Endodermal cell (in vitro differentiated cells): ENCODE measurements around the gene AACS. TPM values are rescaled to one million over a fixed set of nuclear protein-coding genes. Genes with fewer than 3 reads are reported as not detected.

ENCODE experiments used
- DNase-seq: peaks from one replicate; pipeline ENCODE4 v3.0.0-alpha.2; 2017
- H3K27ac ChIP-seq: 2 replicates; pipeline ENCODE4 v1.5.1; 2013; ENCODE audit warnings: mild to moderate bottlenecking, low read depth, low read length, moderate library complexity
- H3K27me3 ChIP-seq: 2 replicates; pipeline ENCODE4 v1.6.1; 2013; ENCODE audit warnings: mild to moderate bottlenecking, low read length, moderate library complexity; ENCODE audit not compliant: insufficient read depth, control insufficient read depth, poor library complexity, severe bottlenecking
- H3K36me3 ChIP-seq: 2 replicates; pipeline ENCODE4 v1.7.0; 2013; ENCODE audit warnings: mild to moderate bottlenecking, low read length, moderate library complexity; ENCODE audit not compliant: control insufficient read depth, insufficient read depth
- H3K4me1 ChIP-seq: one replicate; pipeline ENCODE4 v1.7.0; 2013; ENCODE audit warnings: low read length; ENCODE audit not compliant: control insufficient read depth, insufficient read depth
- H3K4me3 ChIP-seq: 2 replicates; pipeline ENCODE4 v1.5.1; 2013; ENCODE audit warnings: mild to moderate bottlenecking, low read length, moderate library complexity
- H3K9ac ChIP-seq: 2 replicates; pipeline ENCODE4 v1.6.1; 2013; ENCODE audit warnings: mild to moderate bottlenecking, low read length, moderate library complexity; ENCODE audit not compliant: poor library complexity, severe bottlenecking; ENCODE audit errors: extremely low read depth
- H3K9me3 ChIP-seq: 2 replicates; pipeline ENCODE4 v1.6.1; 2013; ENCODE audit warnings: mild to moderate bottlenecking, low read length, moderate library complexity; ENCODE audit not compliant: control insufficient read depth
- H3K27ac Mint-ChIP-seq: 2 replicates; pipeline ENCODE4 v1.8.0; 2020; ENCODE audit warnings: mixed read lengths
- H3K27me3 Mint-ChIP-seq: 2 replicates; pipeline ENCODE4 v1.8.0; 2021; ENCODE audit warnings: mild to moderate bottlenecking, mixed read lengths; ENCODE audit not compliant: insufficient read depth
- H3K36me3 Mint-ChIP-seq: 2 replicates; pipeline ENCODE4 v1.8.0; 2020; ENCODE audit warnings: low read depth, mixed read lengths
- H3K4me1 Mint-ChIP-seq: 2 replicates; pipeline ENCODE4 v1.8.0; 2020; ENCODE audit warnings: mixed read lengths
- H3K4me3 Mint-ChIP-seq: 2 replicates; pipeline ENCODE4 v1.8.0; 2020; ENCODE audit warnings: mild to moderate bottlenecking, moderate library complexity, mixed read lengths
- H3K9me3 Mint-ChIP-seq: 2 replicates; pipeline ENCODE4 v1.8.0; 2020; ENCODE audit warnings: mild to moderate bottlenecking, mixed read lengths
- WGBS, 2 experiments: methylation state at CpG; one replicate each; pipeline versions ENCODE4 v1.1.5 to v1.1.7; 2013; ENCODE audit warnings: missing lambda C conversion rate in 2 of 2, mixed read lengths in 1 of 2; ENCODE audit not compliant: insufficient coverage in 1 of 2, insufficient read length in 1 of 2; 5-methylcytosine and 5-hydroxymethylcytosine counted together
- total RNA-seq, 2 donors: library from RNA; stranded (reverse); fragmentation: NEBNext Ultra II Directional in 1 of 2; extraction: Animal tissue kit (Norgen Biotek cat#: 25700) in 1 of 2; gene quantifications; 2 replicates in 1 of 2; 3 replicates in 1 of 2; pipeline ENCODE4 v1.2.1, GENCODE V29; 2021
- TF ChIP-seq, protein P1 (sequence below): fragments of 200-600 bp; sonication (generic); conservative IDR thresholded peaks from 2 replicates; pipeline ENCODE4 v1.5.0; 2021; ENCODE audit warnings: antibody characterized with exemption, mild to moderate bottlenecking

Gene AACS
- total RNA-seq, 2 donors from 2014 or later = 55.4 to 71.9 TPM

DNA sequence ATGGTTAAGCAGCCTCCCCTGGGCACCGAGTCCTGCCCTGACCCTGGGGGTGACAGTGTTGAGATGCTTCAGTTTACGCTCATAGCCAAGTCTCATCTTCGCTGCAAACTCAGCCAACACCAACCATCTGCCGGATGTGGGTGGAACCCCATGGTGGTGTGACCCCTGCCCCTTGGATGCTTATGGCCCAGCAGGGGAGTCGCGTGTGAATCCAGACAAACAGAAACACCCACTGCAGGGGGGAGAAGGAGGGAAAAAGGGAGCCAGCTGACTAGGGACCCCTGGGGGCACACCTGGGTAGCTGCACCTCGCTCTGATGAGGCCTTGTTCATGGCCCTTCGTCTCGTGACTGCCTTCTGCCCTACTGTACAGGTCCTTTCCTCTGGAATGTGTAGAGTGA lies 23.8 kb downstream of the AACS start:
- Mint-ChIP-seq H3K27me3 (no peaks in the 10 kb centered on the region), H3K4me1 (peaks cover 7% of the 10 kb centered on the region), H3K9me3 (no peaks in the 10 kb centered on the region), H3K4me3 (no peak overlapping the region), H3K27ac (no peak overlapping the region), H3K36me3 (peaks cover 44% of the 10 kb centered on the region)
- Histone ChIP-seq H3K27ac (no peak overlapping the region), H3K9ac (no peak overlapping the region), H3K36me3 (peaks cover 78% of the 10 kb centered on the region), H3K9me3 (no peaks in the 10 kb centered on the region), H3K4me3 (no peak overlapping the region), H3K4me1 (no peaks in the 10 kb centered on the region), H3K27me3 (no peaks in the 10 kb centered on the region)
- DNase-seq = no peak
- WGBS, 2 experiments = 89 to 100% methylated on average over 5 to 9 of the region's 9 CpGs
- TF ChIP-seq, protein P1, sequence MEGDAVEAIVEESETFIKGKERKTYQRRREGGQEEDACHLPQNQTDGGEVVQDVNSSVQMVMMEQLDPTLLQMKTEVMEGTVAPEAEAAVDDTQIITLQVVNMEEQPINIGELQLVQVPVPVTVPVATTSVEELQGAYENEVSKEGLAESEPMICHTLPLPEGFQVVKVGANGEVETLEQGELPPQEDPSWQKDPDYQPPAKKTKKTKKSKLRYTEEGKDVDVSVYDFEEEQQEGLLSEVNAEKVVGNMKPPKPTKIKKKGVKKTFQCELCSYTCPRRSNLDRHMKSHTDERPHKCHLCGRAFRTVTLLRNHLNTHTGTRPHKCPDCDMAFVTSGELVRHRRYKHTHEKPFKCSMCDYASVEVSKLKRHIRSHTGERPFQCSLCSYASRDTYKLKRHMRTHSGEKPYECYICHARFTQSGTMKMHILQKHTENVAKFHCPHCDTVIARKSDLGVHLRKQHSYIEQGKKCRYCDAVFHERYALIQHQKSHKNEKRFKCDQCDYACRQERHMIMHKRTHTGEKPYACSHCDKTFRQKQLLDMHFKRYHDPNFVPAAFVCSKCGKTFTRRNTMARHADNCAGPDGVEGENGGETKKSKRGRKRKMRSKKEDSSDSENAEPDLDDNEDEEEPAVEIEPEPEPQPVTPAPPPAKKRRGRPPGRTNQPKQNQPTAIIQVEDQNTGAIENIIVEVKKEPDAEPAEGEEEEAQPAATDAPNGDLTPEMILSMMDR = peak; percentile 59

DNA sequence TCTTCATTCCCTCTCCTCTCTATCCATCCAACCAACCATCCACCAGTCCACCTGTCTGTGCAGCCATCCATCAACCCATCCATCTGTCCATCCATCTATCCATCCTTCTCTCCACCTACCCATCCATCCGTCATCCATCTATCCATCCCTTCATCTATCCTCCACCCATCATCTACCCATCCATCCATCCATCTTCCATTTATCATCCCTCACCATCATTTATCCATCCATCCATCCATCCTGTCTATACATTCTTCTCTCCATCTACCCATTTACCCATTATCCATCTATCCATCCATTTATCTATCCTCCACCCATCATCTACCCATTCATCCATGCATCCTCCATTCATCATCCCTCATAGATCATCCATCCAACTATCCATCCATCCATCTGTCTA lies 24.4 kb downstream of the AACS start:
- Histone ChIP-seq H3K27me3 (no peaks in the 10 kb centered on the region), H3K9ac (no peak overlapping the region), H3K36me3 (peaks cover 79% of the 10 kb centered on the region), H3K4me3 (no peak overlapping the region), H3K27ac (no peak overlapping the region), H3K4me1 (no peaks in the 10 kb centered on the region), H3K9me3 (no peaks in the 10 kb centered on the region)
- H3K9me3 Mint-ChIP-seq = no peaks in the 10 kb centered on the region
- peaks cover 43% of the 10 kb centered on the region for H3K36me3 Mint-ChIP-seq
- H3K4me3 Mint-ChIP-seq = no peak overlapping the region
- no peaks in the 10 kb centered on the region for H3K27me3 Mint-ChIP-seq
- WGBS, 2 experiments = 87 to 100% methylated on average over 1 of the region's 1 CpG
- no peak overlapping the region for H3K27ac Mint-ChIP-seq
- TF ChIP-seq, protein P1 = no peak
- DNase-seq = no peak
- H3K4me1 Mint-ChIP-seq = peaks cover 10% of the 10 kb centered on the region

DNA sequence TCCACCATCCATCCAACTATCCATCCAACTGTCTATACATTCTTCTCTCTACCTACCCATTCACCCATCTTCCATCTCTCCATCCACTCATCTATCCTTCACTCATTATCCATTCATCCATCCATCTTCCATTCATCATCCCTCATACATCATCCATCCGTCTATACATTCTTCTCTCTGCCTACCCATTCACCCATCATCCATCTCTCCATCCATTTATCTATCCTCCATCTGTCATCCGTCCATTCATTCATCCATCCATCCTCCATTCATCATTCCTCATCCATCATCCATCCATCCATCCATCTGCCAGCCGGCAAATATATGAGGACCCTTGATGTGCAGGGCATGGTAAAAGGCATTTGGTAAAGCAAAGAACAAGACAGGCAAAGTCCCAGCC lies 25.2 kb downstream of the AACS start:
- peaks cover 10% of the 10 kb centered on the region for H3K4me1 Mint-ChIP-seq
- H3K4me3 Mint-ChIP-seq = no peak overlapping the region
- TF ChIP-seq, protein P1 = no peak
- no peaks in the 10 kb centered on the region for H3K27me3 Mint-ChIP-seq
- H3K36me3 ChIP-seq = peaks cover 79% of the 10 kb centered on the region
- no peaks in the 10 kb centered on the region for H3K9me3 ChIP-seq
- H3K4me1 ChIP-seq = no peaks in the 10 kb centered on the region
- no peak overlapping the region for H3K27ac ChIP-seq
- no peak overlapping the region for H3K4me3 ChIP-seq
- H3K36me3 Mint-ChIP-seq = peaks cover 38% of the 10 kb centered on the region
- WGBS, 2 experiments = 92 to 96% methylated on average over 2 to 3 of the region's 3 CpGs
- H3K27ac Mint-ChIP-seq = no peak overlapping the region
- H3K9ac ChIP-seq = no peak overlapping the region
- H3K27me3 ChIP-seq = no peaks in the 10 kb centered on the region
- no peak for DNase-seq
- no peaks in the 10 kb centered on the region for H3K9me3 Mint-ChIP-seq
